ENCODE measurements around the gene PPT2. TPM values are rescaled to one million over a fixed set of nuclear protein-coding genes. Genes with fewer than 3 reads are reported as not detected.

PPT2 gene
- total and polyA plus RNA-seq, 2 of the 8 experiments (the other 6 are each of a cell fraction or from before 2014, with no cell fraction given) = 24.1 to 39.5 TPM

DNA sequence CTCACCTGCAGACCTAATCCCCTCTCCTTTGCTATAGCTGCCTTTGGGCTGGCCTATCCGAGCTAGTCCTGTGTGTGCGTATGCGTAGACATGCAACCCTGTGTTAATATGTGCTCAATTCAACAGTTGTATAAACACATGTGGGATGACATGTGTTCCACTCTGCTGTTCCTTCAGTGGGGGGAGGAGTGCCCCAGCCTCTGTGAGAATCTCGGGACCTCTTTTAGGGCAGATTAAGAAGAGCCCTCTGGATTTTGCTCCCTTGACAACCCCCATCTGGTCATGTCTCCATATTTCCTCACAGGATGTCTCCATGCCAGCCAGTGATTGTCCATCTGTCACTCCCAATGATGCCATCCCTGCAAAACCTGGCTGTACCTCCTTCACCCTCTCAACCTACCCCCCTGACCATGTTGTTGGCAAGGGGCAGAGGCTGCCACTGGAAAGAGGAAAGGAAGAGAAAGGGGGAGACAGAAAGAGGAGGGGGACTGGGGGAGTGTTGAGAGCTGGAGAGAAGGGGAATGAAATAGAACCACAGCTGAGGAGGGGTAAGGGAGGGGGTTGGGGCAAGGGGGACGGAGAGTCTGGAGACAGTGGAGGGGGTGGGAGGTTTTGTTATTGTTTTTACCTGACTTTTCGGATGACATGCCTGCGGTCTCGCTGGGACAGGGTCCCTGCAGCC is 2.6 kb upstream of the PPT2 start:
- no peak for FAIRE-seq
- POLR2A ChIA-PET (ENCODE audit: partially characterized antibody) = interaction anchor here (0.6 to 4.7 kb wide), 20 partner anchors 8 to 80 kb away, joined by 3 to 30 read pairs (median 4); partner anchors contain the start of genes ATF6B, EGFL8, FKBPL and GPSM3
- H3K4me2 ChIP-seq (ENCODE audit: insufficient read depth in 1 of 2, low read depth in 2 of 2, low read length in 2 of 2) = peak overlapping the region; percentile 94 to 100
- TF ChIP-seq JUND (IDR thresholded peaks at IDR 0.05; ENCODE audit: low read length) (no peak), YY1 (IDR thresholded peaks at IDR 0.05; ENCODE audit: low read depth, low read length) (no peak), MAFK (IDR thresholded peaks at IDR 0.05; ENCODE audit: low read depth, low read length) (no peak), RXRA (IDR thresholded peaks at IDR 0.05; ENCODE audit: insufficient read depth, low read depth, low read length) (no peak), RNF2 (IDR thresholded peaks at IDR 0.05; ENCODE audit: borderline replicate concordance, low read depth, low read length, missing control alignments, poor library complexity, severe bottlenecking) (no peak), SP2 (IDR thresholded peaks at IDR 0.05; ENCODE audit: low read length) (no peak), KDM1A (IDR thresholded peaks at IDR 0.05; ENCODE audit: borderline replicate concordance, low read length) (no peak), SRF (IDR thresholded peaks at IDR 0.05; ENCODE audit: low read depth, low read length) (no peak), SIRT6 (IDR thresholded peaks at IDR 0.05; ENCODE audit: low read length) (no peak), CHD1 (IDR thresholded peaks at IDR 0.05; ENCODE audit: low read depth, low read length) (no peak), GTF2F1 (IDR thresholded peaks at IDR 0.05; ENCODE audit: borderline replicate concordance, low read depth, low read length) (no peak)
- TF ChIP-seq, protein P1, sequence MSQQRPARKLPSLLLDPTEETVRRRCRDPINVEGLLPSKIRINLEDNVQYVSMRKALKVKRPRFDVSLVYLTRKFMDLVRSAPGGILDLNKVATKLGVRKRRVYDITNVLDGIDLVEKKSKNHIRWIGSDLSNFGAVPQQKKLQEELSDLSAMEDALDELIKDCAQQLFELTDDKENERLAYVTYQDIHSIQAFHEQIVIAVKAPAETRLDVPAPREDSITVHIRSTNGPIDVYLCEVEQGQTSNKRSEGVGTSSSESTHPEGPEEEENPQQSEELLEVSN (IDR thresholded peaks at IDR 0.05) = no peak

More for the DNA sequence above, 2.6 kb upstream of the PPT2 start:
- no peak for DNase-seq (ENCODE audit: low read depth in 1 of 2, low spot score in 2 of 2)
- Histone ChIP-seq H3K36me3 (ENCODE audit: control insufficient read depth in 2 of 4, insufficient read depth in 4 of 4, low read length in 3 of 4) (peaks cover under 1 to 3% (median 1%) of the 10 kb centered on the region in 4 experiments; a peak in 2 of 8 replicates), H3K9me3 (ENCODE audit: insufficient read depth in 2 of 2, low read depth in 1 of 2, low read length in 1 of 2) (no peaks in the 10 kb centered on the region), H3K79me2 (ENCODE audit: control insufficient read depth in 1 of 2, insufficient read depth in 2 of 2, low read length in 2 of 2) (peaks cover 0 to 5% of the 10 kb centered on the region in 2 experiments; a peak in 1 of 4 replicates), H3K27me3 (replicated peaks in 1 of 4; ENCODE audit: control insufficient read depth in 3 of 4, extremely low read depth in 1 of 4, insufficient read depth in 3 of 4, low read length in 3 of 4) (peaks cover 4 to 41% (median 37%) of the 10 kb centered on the region in 4 experiments), H3K79me1 (ENCODE audit: low read depth, low read length) (0 out of 2 replicates have a peak, but pooled peaks cover 3% of the 10 kb centered on the region), H3K4ac (replicated peaks; ENCODE audit: insufficient read length, low read depth, low read length) (no peak overlapping the region), H2BK12ac (ENCODE audit: low read depth, low read length) (no peak overlapping the region), H3K23ac (ENCODE audit: insufficient read length) (no peak overlapping the region), H2BK20ac (ENCODE audit: low read length) (no peak overlapping the region), H3K4me3 (ENCODE audit: extremely low read depth in 1 of 4, insufficient read depth in 2 of 4, low read depth in 3 of 4, low read length in 4 of 4) (peak overlapping the region in 2 of 4 experiments; percentile 55 to 76; a peak in 4 of 8 replicates), H3K27ac (ENCODE audit: low read depth, low read length) (no peak overlapping the region), H3K56ac (replicated peaks; ENCODE audit: insufficient read length, low read depth, low read length) (no peak overlapping the region), H4K91ac (replicated peaks; ENCODE audit: insufficient read length, low read length) (no peak overlapping the region), H4K20me1 (replicated peaks in 1 of 2; ENCODE audit: control insufficient read depth in 1 of 2, insufficient read depth in 2 of 2, low read length in 2 of 2) (no peaks in the 10 kb centered on the region), H3K18ac (ENCODE audit: extremely low read depth, low read length) (peak overlapping the region; percentile 62; the same call in 1 of the 2 replicates), H4K8ac (ENCODE audit: extremely low read depth, insufficient read depth, low read length) (no peak overlapping the region), H3K23me2 (ENCODE audit: low read depth, low read length) (peaks cover 25% of the 10 kb centered on the region), H3K9ac (replicated peaks in 1 of 4; ENCODE audit: extremely low read depth in 1 of 4, low read depth in 3 of 4, low read length in 3 of 4) (no peak overlapping the region), H3K14ac (ENCODE audit: insufficient read length) (no peak overlapping the region), H4K5ac (ENCODE audit: insufficient read length, low read depth, low read length) (no peak overlapping the region), H2BK15ac (ENCODE audit: low read length) (peak overlapping the region; percentile 98; the same call in 1 of the 2 replicates), H2AFZ (ENCODE audit: low read length) (no peak overlapping the region), H2BK120ac (replicated peaks; ENCODE audit: low read depth, low read length) (no peak overlapping the region), H3K4me1 (replicated peaks in 1 of 4; ENCODE audit: control insufficient read depth in 3 of 4, insufficient read depth in 4 of 4, low read length in 3 of 4) (peaks cover 14 to 37% (median 17%) of the 10 kb centered on the region in 4 experiments), H2AK5ac (ENCODE audit: low read depth, low read length) (no peak overlapping the region; the same call in 1 of the 2 replicates), H2BK5ac (ENCODE audit: low read depth, low read length) (no peak overlapping the region)
- WGBS, 2 experiments (ENCODE audit: extremely low coverage in 1 of 2, insufficient coverage in 1 of 2, insufficient read length in 1 of 2, insufficient replicate concordance in 2 of 2, low coverage in 1 of 2, low lambda C conversion rate in 2 of 2, missing lambda C conversion rate in 1 of 2) = 33% methylated on average over 5 of the region's 8 CpGs; no CpG with 5 or more reads in 1 of the 2 experiments
- CTCF ChIA-PET (ENCODE audit: partially characterized antibody) = interaction anchor here (1.0 to 4.7 kb wide), 5 partner anchors 13 to 37 kb away, joined by 4 to 23 read pairs (median 5); partner anchors contain the start of genes ATF6B and EGFL8

Measured in H1 (cell line).